Measurements from ENCODE around the gene GPBP1. TPM values are rescaled to one million over a fixed set of nuclear protein-coding genes. Genes with fewer than 3 reads are reported as not detected.

GPBP1 gene
- total and polyA plus RNA-seq, 2 donors (not counting 3 experiments of a cell fraction or from before 2014, with no cell fraction given): 11.7 to 57.4 TPM

- dilution Hi-C loops (cut with MboI; ENCODE audit: extremely low pct_ligation_motif_present, low sequenced_read_pairs): no loop called here
- Histone ChIP-seq H3K79me2 (ENCODE audit: control insufficient read depth, insufficient read depth, low read length) (peaks cover 83% of the 10 kb centered on the region), H3K9me3 (replicated peaks; ENCODE audit: control insufficient read depth, insufficient read depth, low read length) (no peaks in the 10 kb centered on the region), H3K4me2 (ENCODE audit: insufficient read depth, low read length) (no peak overlapping the region), H3K27me3 (ENCODE audit: control insufficient read depth in 2 of 2, insufficient read depth in 2 of 2, low read length in 2 of 2) (no peaks in the 10 kb centered on the region), H3K27ac (ENCODE audit: insufficient read depth, low read depth, low read length) (no peak overlapping the region), H3K9ac (replicated peaks; ENCODE audit: extremely low read depth, insufficient read depth, low read length) (no peak overlapping the region), H3K4me1 (ENCODE audit: control insufficient read depth, extremely low read depth, insufficient read depth, low read length) (peaks cover 3% of the 10 kb centered on the region), H2AFZ (ENCODE audit: low read depth, low read length) (no peak overlapping the region), H4K20me1 (replicated peaks; ENCODE audit: control insufficient read depth, extremely low read depth, insufficient read depth, low read length) (peaks cover 8% of the 10 kb centered on the region), H3K9me1 (replicated peaks; ENCODE audit: control insufficient read depth, extremely low read depth, insufficient read depth, low read length) (no peaks in the 10 kb centered on the region), H3K36me3 (ENCODE audit: control insufficient read depth in 2 of 2, extremely low read depth in 1 of 2, insufficient read depth in 2 of 2, low read length in 2 of 2) (peaks cover 9 to 11% of the 10 kb centered on the region in 2 experiments), H3K4me3 (replicated peaks in 1 of 3; ENCODE audit: insufficient read depth in 1 of 3, low read depth in 1 of 3, low read length in 3 of 3) (no peak overlapping the region)
- no TSS peak for BruUV-seq (replicated peaks)
- no peak for DNase-seq (ENCODE audit: low read depth, low spot score)
- FAIRE-seq: no peak
- TF ChIP-seq EZH2 (IDR thresholded peaks at IDR 0.05; ENCODE audit: borderline replicate concordance, low read depth, low read length, severe bottlenecking) (no peak), GATA2 (IDR thresholded peaks at IDR 0.05; ENCODE audit: insufficient read depth, insufficient read length, low read depth, low read length) (no peak), FOS (IDR thresholded peaks at IDR 0.05; ENCODE audit: borderline replicate concordance, insufficient read depth, low read length) (no peak), POLR2A (IDR thresholded peaks at IDR 0.05; ENCODE audit: low read depth, low read length) (no peak), JUN (IDR thresholded peaks at IDR 0.05; ENCODE audit: borderline replicate concordance, insufficient read depth, insufficient read length, low read depth) (no peak), CTCF (IDR thresholded peaks at IDR 0.05; ENCODE audit: extremely low read depth in 1 of 2, insufficient read depth in 1 of 2, low read depth in 1 of 2, low read length in 2 of 2) (no peak), MYC (IDR thresholded peaks at IDR 0.05; ENCODE audit: low read depth, low read length) (no peak), POLR2AphosphoS5 (IDR thresholded peaks at IDR 0.05; ENCODE audit: insufficient read depth, low read depth, low read length) (no peak), MAX (IDR thresholded peaks at IDR 0.05; ENCODE audit: insufficient read depth, insufficient read length) (no peak)
- POLR2A ChIA-PET: no interaction called here
- intact Hi-C loops (cut with micrococcal nuclease): no loop called here
- CTCF ChIA-PET: interaction anchor here (0.9 kb wide), 1 partner anchor 15 kb away, joined by 4 read pairs; no protein-coding TSS in a partner anchor
These were observed 42.9 kb downstream of the GPBP1 start for GRCh38 chr5:57216714-57217113.
